ENCODE data around the gene ARFGEF2. TPM values are rescaled to one million over a fixed set of nuclear protein-coding genes. Genes with fewer than 3 reads are reported as not detected.

ARFGEF2 gene
- total and polyA plus RNA-seq, 2 donors (not counting 3 experiments of a cell fraction or from before 2014, with no cell fraction given): 12.7 to 32.6 TPM

DNA sequence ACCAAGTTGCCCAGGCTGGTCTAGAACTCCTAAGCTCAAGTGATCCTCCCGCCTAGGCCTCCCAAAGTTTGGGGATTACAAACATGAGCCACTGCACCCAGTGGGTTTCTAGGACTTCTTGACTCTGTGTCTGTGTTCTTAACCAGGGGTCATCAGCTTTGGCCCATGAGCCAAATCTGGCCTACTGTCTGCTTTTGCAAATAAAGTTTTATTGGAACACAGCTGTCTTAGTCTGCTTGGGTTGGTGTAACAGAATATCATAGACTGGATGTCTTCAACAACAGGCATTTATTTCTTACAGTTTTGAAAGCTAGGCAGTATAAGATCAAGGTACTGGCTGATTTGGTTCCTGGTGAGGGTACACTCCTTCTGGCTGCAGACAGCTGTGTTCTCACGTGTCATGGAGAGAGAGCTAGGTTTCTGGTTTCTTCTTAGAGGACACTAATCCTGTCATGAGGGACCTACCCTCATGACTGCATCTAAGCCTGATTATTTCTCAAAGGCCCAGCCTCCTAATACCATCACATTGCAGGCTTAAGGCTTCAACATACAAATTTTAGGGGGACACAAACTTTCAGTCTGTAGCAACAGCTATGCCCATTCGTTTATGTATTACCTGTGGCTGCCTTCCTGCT is 23.3 kb downstream of the ARFGEF2 start:
- Histone ChIP-seq H3K4me2 (ENCODE audit: insufficient read depth, low read length) (no peak overlapping the region), H3K27ac (ENCODE audit: insufficient read depth, low read depth, low read length) (no peak overlapping the region), H3K9ac (replicated peaks; ENCODE audit: extremely low read depth, insufficient read depth, low read length) (no peak overlapping the region), H3K4me1 (ENCODE audit: control insufficient read depth, extremely low read depth, insufficient read depth, low read length) (no peaks in the 10 kb centered on the region), H3K9me1 (replicated peaks; ENCODE audit: control insufficient read depth, extremely low read depth, insufficient read depth, low read length) (no peaks in the 10 kb centered on the region), H3K79me2 (ENCODE audit: control insufficient read depth, insufficient read depth, low read length) (peaks cover 19% of the 10 kb centered on the region), H3K9me3 (replicated peaks; ENCODE audit: control insufficient read depth, insufficient read depth, low read length) (no peaks in the 10 kb centered on the region), H3K27me3 (ENCODE audit: control insufficient read depth in 2 of 2, insufficient read depth in 2 of 2, low read length in 2 of 2) (no peaks in the 10 kb centered on the region), H4K20me1 (replicated peaks; ENCODE audit: control insufficient read depth, extremely low read depth, insufficient read depth, low read length) (no peaks in the 10 kb centered on the region), H2AFZ (ENCODE audit: low read depth, low read length) (no peak overlapping the region), H3K4me3 (replicated peaks in 1 of 3; ENCODE audit: insufficient read depth in 1 of 3, low read depth in 1 of 3, low read length in 3 of 3) (no peak overlapping the region), H3K36me3 (ENCODE audit: control insufficient read depth in 2 of 2, extremely low read depth in 1 of 2, insufficient read depth in 2 of 2, low read length in 2 of 2) (peaks cover 3 to 24% of the 10 kb centered on the region in 2 experiments)
- intact Hi-C loops (cut with micrococcal nuclease) (no loop called here), dilution Hi-C loops (cut with MboI; ENCODE audit: extremely low pct_ligation_motif_present, low sequenced_read_pairs) (no loop called here)
- ChIA-PET POLR2A (no interaction called here), CTCF (interaction anchor here (1.1 to 1.2 kb wide), 2 partner anchors 11 to 16 kb away, joined by 3 read pairs; no protein-coding TSS in a partner anchor)
- FAIRE-seq: no peak
- BruUV-seq (replicated peaks): no TSS peak
- TF ChIP-seq EZH2 (IDR thresholded peaks at IDR 0.05; ENCODE audit: borderline replicate concordance, low read depth, low read length, severe bottlenecking): no peak
- no peak for TF ChIP-seq JUN (IDR thresholded peaks at IDR 0.05; ENCODE audit: borderline replicate concordance, insufficient read depth, insufficient read length, low read depth)
- TF ChIP-seq MYC (IDR thresholded peaks at IDR 0.05; ENCODE audit: low read depth, low read length): no peak
- no peak for TF ChIP-seq POLR2A (IDR thresholded peaks at IDR 0.05; ENCODE audit: low read depth, low read length)
- no peak for TF ChIP-seq POLR2AphosphoS5 (IDR thresholded peaks at IDR 0.05; ENCODE audit: insufficient read depth, low read depth, low read length)
- TF ChIP-seq, protein P1, sequence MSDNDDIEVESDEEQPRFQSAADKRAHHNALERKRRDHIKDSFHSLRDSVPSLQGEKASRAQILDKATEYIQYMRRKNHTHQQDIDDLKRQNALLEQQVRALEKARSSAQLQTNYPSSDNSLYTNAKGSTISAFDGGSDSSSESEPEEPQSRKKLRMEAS (IDR thresholded peaks at IDR 0.05; ENCODE audit: insufficient read depth, insufficient read length): no peak
- no peak for TF ChIP-seq GATA2 (IDR thresholded peaks at IDR 0.05; ENCODE audit: insufficient read depth, insufficient read length, low read depth, low read length)
- no peak for DNase-seq (ENCODE audit: low read depth, low spot score)
